T-cell (primary cell): Measurements from ENCODE around the gene RANBP17. TPM values are rescaled to one million over a fixed set of nuclear protein-coding genes. Genes with fewer than 3 reads are reported as not detected.
"Not testable (repeated sequence)": the region's sequence is repeated elsewhere in the genome, so short reads cannot be mapped to it uniquely, and the experiment has no call there.

Experiments used
- ATAC-seq, 4 experiments: fragments of 200-7000 bp in 3 of 4; fragments of 150-1000 bp in 1 of 4; cut with Tn5 transposase; replicated peaks in 1 of 4; 1 replicate in 3 of 4; 2 replicates in 1 of 4; pipeline ENCODE4 v1.10.0; 2021; ENCODE audit warnings: moderate library complexity in 3 of 4, mild to moderate bottlenecking in 2 of 4, moderate number of reproducible peaks in 1 of 4
- CTCF ChIA-PET, 2 donors: fragments of 300-600 bp; sonication (Branson Sonifier 250); formaldehyde crosslinking; loops; one replicate each; lab custom pipeline; 2022; ENCODE audit warnings: antibody characterized with exemption in 2 of 2; lab: Charles Lee
- POLR2A ChIA-PET, 2 donors: fragments of 300-600 bp; sonication (Branson Sonifier 250); formaldehyde crosslinking; loops; one replicate each; lab custom pipeline; 2022; ENCODE audit warnings: antibody characterized with exemption in 2 of 2; lab: Charles Lee
- DNase-seq, 35 experiments: peaks; one replicate each; pipeline versions ENCODE4 v3.0.0 to v3.0.0-alpha.2; 2013 to 2023
- H3K27ac ChIP-seq: one replicate; pipeline ENCODE4 v1.5.1; 2013; ENCODE audit warnings: low read length
- H3K27me3 ChIP-seq, 2 experiments: replicated peaks in 1 of 2; 1 replicate in 1 of 2; 2 replicates in 1 of 2; pipeline versions ENCODE4 v1.6.1 to v1.7.0; 2013; ENCODE audit warnings: low read length in 1 of 2, mixed read lengths in 1 of 2; ENCODE audit not compliant: control insufficient read depth in 2 of 2, insufficient read depth in 2 of 2; ENCODE audit errors: extremely low read depth in 1 of 2
- H3K36me3 ChIP-seq, 2 donors: 1 replicate in 1 of 2; 2 replicates in 1 of 2; pipeline versions ENCODE4 v1.6.1 to v1.7.0; 2013; ENCODE audit warnings: low read length in 1 of 2; ENCODE audit not compliant: control insufficient read depth in 2 of 2, insufficient read depth in 1 of 2; ENCODE audit errors: extremely low read depth in 1 of 2
- H3K4me1 ChIP-seq, 2 experiments: 1 replicate in 1 of 2; 2 replicates in 1 of 2; pipeline versions ENCODE4 v1.6.1 to v1.7.0; 2013; ENCODE audit warnings: low read length in 2 of 2, mixed read lengths in 1 of 2; ENCODE audit not compliant: insufficient read depth in 2 of 2, control insufficient read depth in 1 of 2; ENCODE audit errors: extremely low read depth in 1 of 2
- H3K4me3 ChIP-seq, 2 donors: 1 replicate in 1 of 2; 2 replicates in 1 of 2; pipeline versions ENCODE4 v1.5.1 to v1.7.0; 2013; ENCODE audit warnings: mild to moderate bottlenecking in 2 of 2, low read length in 1 of 2, moderate library complexity in 1 of 2; ENCODE audit not compliant: control insufficient read depth in 1 of 2; ENCODE audit errors: extremely low read depth in 1 of 2
- H3K9me3 ChIP-seq: 2 replicates; pipeline ENCODE4 v1.7.0; 2013
- H3K27ac Mint-ChIP-seq, 2 donors: one replicate each; pipeline ENCODE4 v1.8.0; 2020 to 2021; ENCODE audit warnings: mild to moderate bottlenecking in 2 of 2, mixed read lengths in 2 of 2
- H3K27me3 Mint-ChIP-seq, 2 donors: one replicate each; pipeline ENCODE4 v1.8.0; 2021 to 2022; ENCODE audit warnings: mixed read lengths in 2 of 2
- H3K36me3 Mint-ChIP-seq: one replicate; pipeline ENCODE4 v1.8.0; 2021; ENCODE audit warnings: mixed read lengths
- H3K4me1 Mint-ChIP-seq, 3 donors: one replicate each; pipeline ENCODE4 v1.8.0; 2020 to 2022; ENCODE audit warnings: mixed read lengths in 3 of 3, mild to moderate bottlenecking in 1 of 3
- H3K4me3 Mint-ChIP-seq, 3 donors: one replicate each; pipeline ENCODE4 v1.8.0; 2020 to 2022; ENCODE audit warnings: mild to moderate bottlenecking in 3 of 3, mixed read lengths in 3 of 3, moderate library complexity in 3 of 3
- H3K9me3 Mint-ChIP-seq, 3 donors: one replicate each; pipeline ENCODE4 v1.8.0; 2020 to 2022; ENCODE audit warnings: mixed read lengths in 3 of 3
- WGBS: methylation state at CpG from one replicate; pipeline ENCODE4 v1.1.5; 2013; ENCODE audit warnings: missing lambda C conversion rate; ENCODE audit not compliant: insufficient coverage; 5-methylcytosine and 5-hydroxymethylcytosine counted together
- total RNA-seq, 35 experiments: library from RNA in 6 of 35; stranded (reverse) in 6 of 35; fragments of 120-200 nt in 1 of 35; gene quantifications; one replicate each; pipeline versions ENCODE4 v1.2.1 to v1.2.4 and lab custom pipeline; 2013 to 2026

Gene RANBP17
- total RNA-seq, 5 donors from 2014 or later (not counting 1 experiment from before 2014, with no cell fraction given), result 0.41 to 0.62 (median 0.58) TPM; not detected in 2

- no peaks in the 10 kb centered on the region for H3K36me3 Mint-ChIP-seq
- H3K27ac Mint-ChIP-seq, result no peak overlapping the region
- ChIA-PET POLR2A (no interaction called here), CTCF (no interaction called here)
- Histone ChIP-seq H3K4me1 (no peaks in the 10 kb centered on the region), H3K36me3 (no peaks in the 10 kb centered on the region), H3K9me3 (no peaks in the 10 kb centered on the region), H3K4me3 (no peak overlapping the region), H3K27me3 (no peaks in the 10 kb centered on the region), H3K27ac (no peak overlapping the region)
- no peak for DNase-seq
- ATAC-seq, result no peak
- H3K27me3 Mint-ChIP-seq, result no peaks in the 10 kb centered on the region
- H3K4me3 Mint-ChIP-seq, result no peak overlapping the region
- whole genome bisulfite sequencing, result 73% methylated on average over 2 of the region's 3 CpGs
- no peaks in the 10 kb centered on the region for H3K4me1 Mint-ChIP-seq
- H3K9me3 Mint-ChIP-seq, result no peaks in the 10 kb centered on the region
These were observed 51.8 kb downstream of the RANBP17 start for GRCh38 chr5:170913573-170913972.

GRCh38 chr5:170917113-170917512 is 55.3 kb downstream of the RANBP17 start:
- H3K4me1 Mint-ChIP-seq, result no peaks in the 10 kb centered on the region
- ChIA-PET CTCF (no interaction called here), POLR2A (no interaction called here)
- H3K36me3 Mint-ChIP-seq, result no peaks in the 10 kb centered on the region
- Histone ChIP-seq H3K27me3 (no peaks in the 10 kb centered on the region), H3K27ac (no peak overlapping the region), H3K36me3 (no peaks in the 10 kb centered on the region), H3K4me3 (no peak overlapping the region), H3K4me1 (no peaks in the 10 kb centered on the region), H3K9me3 (no peaks in the 10 kb centered on the region)
- no peaks in the 10 kb centered on the region for H3K9me3 Mint-ChIP-seq
- DNase-seq (no peak), ATAC-seq (no peak)
- no peaks in the 10 kb centered on the region for H3K27me3 Mint-ChIP-seq
- no peak overlapping the region for H3K27ac Mint-ChIP-seq
- no peak overlapping the region for H3K4me3 Mint-ChIP-seq

- ATAC-seq (no peak), DNase-seq (no peak)
- no peak overlapping the region for H3K4me3 Mint-ChIP-seq
- CTCF ChIA-PET, result no interaction called here
- Histone ChIP-seq H3K27ac (no peak overlapping the region), H3K9me3 (no peaks in the 10 kb centered on the region), H3K36me3 (no peaks in the 10 kb centered on the region), H3K4me3 (no peak overlapping the region), H3K27me3 (no peaks in the 10 kb centered on the region), H3K4me1 (peaks cover 0 to 3% of the 10 kb centered on the region in 2 experiments)
- no peaks in the 10 kb centered on the region for H3K9me3 Mint-ChIP-seq
- POLR2A ChIA-PET, result no interaction called here
- no peaks in the 10 kb centered on the region for H3K4me1 Mint-ChIP-seq
- no peak overlapping the region for H3K27ac Mint-ChIP-seq
- no peaks in the 10 kb centered on the region for H3K36me3 Mint-ChIP-seq
- H3K27me3 Mint-ChIP-seq, result no peaks in the 10 kb centered on the region
- WGBS, result no CpG with 5 or more reads among the region's 3 CpGs
These were observed 58.4 kb downstream of the RANBP17 start for GRCh38 chr5:170920196-170920595.

GRCh38 chr5:170922331-170922730 is 60.5 kb downstream of the RANBP17 start:
- H3K27ac Mint-ChIP-seq, ATAC-seq, H3K4me3 ChIP-seq, H3K4me1 Mint-ChIP-seq, H3K9me3 ChIP-seq, H3K4me3 Mint-ChIP-seq, H3K27ac ChIP-seq, H3K36me3 ChIP-seq, H3K27me3 Mint-ChIP-seq, H3K4me1 ChIP-seq, H3K36me3 Mint-ChIP-seq, H3K27me3 ChIP-seq, POLR2A ChIA-PET, H3K9me3 Mint-ChIP-seq, CTCF ChIA-PET: not testable (repeated sequence)
- WGBS, result 84% methylated on average over 9 of the region's 10 CpGs
- DNase-seq, result peak in 1 of 35 experiments; percentile 1

GRCh38 chr5:170923910-170924620 is 62.2 kb downstream of the RANBP17 start:
- Histone ChIP-seq H3K27me3 (no peaks in the 10 kb centered on the region), H3K4me1 (peaks cover 0 to 3% of the 10 kb centered on the region in 2 experiments), H3K9me3 (no peaks in the 10 kb centered on the region), H3K4me3 (no peak overlapping the region), H3K27ac (no peak overlapping the region), H3K36me3 (no peaks in the 10 kb centered on the region)
- ChIA-PET CTCF (no interaction called here), POLR2A (no interaction called here)
- Mint-ChIP-seq H3K4me3 (no peak overlapping the region), H3K4me1 (no peaks in the 10 kb centered on the region), H3K9me3 (no peaks in the 10 kb centered on the region), H3K27me3 (no peaks in the 10 kb centered on the region), H3K27ac (no peak overlapping the region), H3K36me3 (no peaks in the 10 kb centered on the region)
- no peak for ATAC-seq
- no peak for DNase-seq
- WGBS, result 90% methylated on average over 5 of the region's 7 CpGs

GRCh38 chr5:170935534-170936218 is 73.9 kb downstream of the RANBP17 start:
- H3K4me1 Mint-ChIP-seq, POLR2A ChIA-PET, H3K4me3 Mint-ChIP-seq, DNase-seq, H3K9me3 ChIP-seq, H3K4me3 ChIP-seq, H3K9me3 Mint-ChIP-seq, CTCF ChIA-PET, H3K4me1 ChIP-seq, H3K27ac Mint-ChIP-seq, H3K27me3 ChIP-seq, H3K36me3 Mint-ChIP-seq, H3K27ac ChIP-seq, ATAC-seq, H3K36me3 ChIP-seq: not testable (repeated sequence)
- WGBS, result 82% methylated on average over 15 of the region's 18 CpGs
- peaks cover 11 to 14% of the 10 kb centered on the region in 2 donors for H3K27me3 Mint-ChIP-seq
